ENCODE data around the gene PKD2L1.
A peak's percentile ranks its signal among the peaks of the same experiment; 100 is the strongest.
"Not testable (repeated sequence)": the region's sequence is repeated elsewhere in the genome, so short reads cannot be mapped to it uniquely, and the experiment has no call there.

The PKD2L1 gene

GRCh38 chr10:100330079-100330478, at the start of gene PKD2L1:
Gene PKD2L1, minus strand, starts transcription at chr10:100330228. Its CDS starts 125 bp downstream, at chr10:100330103.
- no peak for FAIRE-seq

GRCh38 chr10:100377830-100378229, 47.8 kb upstream of the PKD2L1 start:
- FAIRE-seq, result no peak

- not testable (repeated sequence) for FAIRE-seq
These were observed 46.6 kb upstream of the PKD2L1 start for GRCh38 chr10:100376656-100377055.

- FAIRE-seq, result not testable (repeated sequence)
These were observed 44.8 kb upstream of the PKD2L1 start for GRCh38 chr10:100374677-100375353.

- no peak for FAIRE-seq
These were observed 44.2 kb upstream of the PKD2L1 start for GRCh38 chr10:100374200-100374655.

GRCh38 chr10:100373298-100374199, 43.5 kb upstream of the PKD2L1 start:
- FAIRE-seq, result peak; percentile 72

- FAIRE-seq, result no peak
These were observed 42.6 kb upstream of the PKD2L1 start for GRCh38 chr10:100372415-100373297.

GRCh38 chr10:100371482-100372027, 41.5 kb upstream of the PKD2L1 start:
- no peak for FAIRE-seq

GRCh38 chr10:100370714-100371481, 40.9 kb upstream of the PKD2L1 start:
- no peak for FAIRE-seq

GRCh38 chr10:100368721-100369120, 38.7 kb upstream of the PKD2L1 start:
- FAIRE-seq, result no peak

GRCh38 chr10:100364735-100365391, 34.8 kb upstream of the PKD2L1 start:
- FAIRE-seq, result no peak

GRCh38 chr10:100364175-100364574, 34.1 kb upstream of the PKD2L1 start:
- FAIRE-seq, result no peak

GRCh38 chr10:100362570-100363496, 32.8 kb upstream of the PKD2L1 start:
- FAIRE-seq, result no peak

GRCh38 chr10:100360234-100360633, 30.2 kb upstream of the PKD2L1 start:
- no peak for FAIRE-seq

GRCh38 chr10:100359529-100360150, 29.6 kb upstream of the PKD2L1 start:
- FAIRE-seq, result no peak

GRCh38 chr10:100359030-100359432, 29.0 kb upstream of the PKD2L1 start:
- no peak for FAIRE-seq

- no peak for FAIRE-seq
These were observed 27.2 kb upstream of the PKD2L1 start for GRCh38 chr10:100357059-100357858.

All from endometrium (tissue), 2 donors.